Right cardiac atrium (tissue), 5 donors: ENCODE data around the gene FSTL4. TPM values are rescaled to one million over a fixed set of nuclear protein-coding genes. Genes with fewer than 3 reads are reported as not detected.

ENCODE experiments used
- ATAC-seq, 2 donors: fragments of 200-7000 bp; cut with Tn5 transposase; one replicate each; pipeline versions ENCODE4 v1.8.0 to v1.9.1; 2020; ENCODE audit warnings: moderate library complexity in 2 of 2, mild to moderate bottlenecking in 1 of 2
- DNase-seq, 3 donors: peaks; one replicate each; pipeline ENCODE4 v3.0.0-alpha.2; 2020
- H3K27ac ChIP-seq: one replicate; pipeline ENCODE4 v1.5.1; 2013; ENCODE audit warnings: mild to moderate bottlenecking, low read length, control low read depth, moderate library complexity
- H3K27me3 ChIP-seq: one replicate; pipeline ENCODE4 v1.6.1; 2013; ENCODE audit not compliant: control insufficient read depth, insufficient read depth
- H3K4me1 ChIP-seq: one replicate; pipeline ENCODE4 v1.6.1; 2013; ENCODE audit warnings: low read length; ENCODE audit not compliant: control insufficient read depth, insufficient read depth
- H3K4me3 ChIP-seq: one replicate; pipeline ENCODE4 v1.5.1; 2013; ENCODE audit warnings: low read length, control low read depth
- H3K9me3 ChIP-seq: one replicate; pipeline ENCODE4 v1.6.1; 2013; ENCODE audit warnings: low read length; ENCODE audit not compliant: control insufficient read depth
- WGBS: extraction: QIAGEN DNeasy Blood & Tissue Kit; methylation state at CpG from one replicate; pipeline ENCODE4 v1.1.7; 2013; 5-methylcytosine and 5-hydroxymethylcytosine counted together
- intact Hi-C, 4 donors: fragments of 100-400 bp; cut with DNase I; formaldehyde crosslinking; loops; one replicate each; pipeline versions ENCODE4 v1.11.0 to v1.14.0; 2022 to 2023
- polyA plus RNA-seq: library from polyadenylated mRNA; stranded (reverse); fragments of 200-250 nt; gene quantifications from one replicate; pipeline ENCODE4 v1.2.3, GENCODE V29; 2013
- total RNA-seq, 4 donors: library from RNA; stranded (reverse); fragmentation: NEBNext Ultra II Directional; extraction: Animal tissue kit (Norgen Biotek cat#: 25700); gene quantifications; one replicate each; pipeline ENCODE4 v1.2.1, GENCODE V29; 2021
- donor health status: healthy with polysubstance abuse.
- donor health status: DM: no; HTN: yes; CAD: no.
- donor health status: DM: no; HTN: no; CAD: no.
- donor health status: DM: no; HTN: yes; CAD: no; lungs with severe emphysema.
- donor health status: DM: yes; HTN: yes; CAD: no.

The FSTL4 gene
- total and polyA plus RNA-seq, 5 donors: not detected

DNA sequence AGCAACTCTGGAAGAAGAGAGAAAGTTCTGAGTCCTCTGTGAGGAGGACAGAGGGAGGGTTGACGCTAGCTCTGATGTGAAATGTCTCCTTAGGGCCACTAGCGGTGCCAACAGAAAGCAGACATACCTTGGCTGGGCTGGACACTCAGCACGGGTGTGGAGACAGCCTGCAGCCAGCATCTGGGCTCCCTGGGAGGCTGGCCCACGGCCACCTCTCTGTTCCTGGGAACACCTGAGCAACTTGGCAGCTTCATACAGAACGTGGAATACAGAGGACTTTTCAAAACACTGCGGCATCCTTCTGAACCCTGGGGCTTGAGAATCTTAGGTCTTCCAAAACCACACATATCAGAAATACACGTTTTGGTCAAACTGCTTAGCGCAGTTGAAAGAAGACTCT is 269.1 kb downstream of the FSTL4 start:
- Histone ChIP-seq H3K9me3 (no peaks in the 10 kb centered on the region), H3K27ac (no peak overlapping the region), H3K4me1 (no peaks in the 10 kb centered on the region), H3K4me3 (no peak overlapping the region), H3K27me3 (no peaks in the 10 kb centered on the region)
- intact Hi-C loops: no loop called here
- DNase-seq (no peak), ATAC-seq (no peak)
- WGBS: 83% methylated on average over 8 of the region's 8 CpGs

DNA sequence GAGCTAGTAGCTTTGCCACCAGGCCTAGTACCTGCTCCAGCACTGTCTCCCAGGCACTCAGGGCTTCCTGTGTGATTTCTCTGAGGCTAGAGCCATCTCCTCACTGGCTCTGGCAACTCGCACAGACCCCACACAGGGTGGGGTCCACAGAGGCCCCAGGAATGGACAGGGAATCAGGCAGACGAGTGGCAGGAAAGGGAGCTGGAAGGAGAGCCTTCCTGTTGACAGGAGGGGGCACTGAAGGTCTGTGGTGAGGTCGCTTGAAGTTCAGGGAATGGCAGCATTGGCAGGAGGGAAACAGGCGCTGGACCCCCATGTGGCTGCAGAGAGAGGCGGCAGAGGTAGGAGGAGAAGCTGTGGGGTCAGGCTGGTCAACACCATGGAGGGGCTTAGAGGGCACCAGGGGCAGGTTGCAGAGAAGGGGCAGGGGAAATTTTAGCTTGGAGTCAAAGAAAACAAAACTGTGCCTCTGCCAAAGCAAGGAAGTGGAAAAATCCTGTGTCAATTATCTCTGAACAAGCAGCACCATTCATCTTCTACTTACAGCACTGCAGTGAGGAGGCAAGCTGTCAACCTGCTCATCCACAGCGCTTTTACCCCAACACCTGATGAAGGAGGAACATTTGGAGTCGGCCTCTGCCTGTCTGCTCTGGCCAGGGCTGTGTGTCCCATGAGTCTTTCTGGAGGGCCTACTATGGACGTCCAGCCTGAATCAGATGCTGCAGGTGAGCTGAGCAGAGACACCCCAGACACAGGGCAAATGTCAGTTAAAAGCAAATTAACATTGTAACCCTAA is 270.2 kb downstream of the FSTL4 start:
- H3K27ac ChIP-seq: no peak overlapping the region
- WGBS: 59% methylated on average over 8 of the region's 8 CpGs
- H3K9me3 ChIP-seq: no peaks in the 10 kb centered on the region
- intact Hi-C loops: no loop called here
- no peak overlapping the region for H3K4me3 ChIP-seq
- H3K27me3 ChIP-seq: no peaks in the 10 kb centered on the region
- H3K4me1 ChIP-seq: no peaks in the 10 kb centered on the region
- no peak for DNase-seq
- no peak for ATAC-seq

DNA sequence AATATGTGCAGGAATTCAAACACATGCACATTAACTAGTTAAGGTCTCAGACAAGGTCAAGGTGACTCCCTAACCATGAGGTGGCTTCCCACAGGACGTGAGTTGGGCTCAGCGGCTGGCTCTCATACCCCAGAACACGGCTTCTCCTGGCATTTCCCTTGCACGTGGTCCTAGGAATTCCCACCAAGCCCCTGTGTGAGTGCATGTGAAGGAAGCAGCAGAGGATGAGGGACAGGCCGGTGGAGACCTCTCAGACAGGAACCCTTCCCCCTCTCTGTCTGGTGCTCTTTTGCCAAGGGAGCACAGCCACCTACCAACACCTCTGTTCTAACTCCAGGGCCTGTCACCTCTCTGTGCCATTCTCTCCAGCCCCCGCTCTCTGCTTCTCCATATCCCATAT is 271.0 kb downstream of the FSTL4 start:
- 68% methylated on average over 6 of the region's 6 CpGs for WGBS
- no peaks in the 10 kb centered on the region for H3K9me3 ChIP-seq

DNA sequence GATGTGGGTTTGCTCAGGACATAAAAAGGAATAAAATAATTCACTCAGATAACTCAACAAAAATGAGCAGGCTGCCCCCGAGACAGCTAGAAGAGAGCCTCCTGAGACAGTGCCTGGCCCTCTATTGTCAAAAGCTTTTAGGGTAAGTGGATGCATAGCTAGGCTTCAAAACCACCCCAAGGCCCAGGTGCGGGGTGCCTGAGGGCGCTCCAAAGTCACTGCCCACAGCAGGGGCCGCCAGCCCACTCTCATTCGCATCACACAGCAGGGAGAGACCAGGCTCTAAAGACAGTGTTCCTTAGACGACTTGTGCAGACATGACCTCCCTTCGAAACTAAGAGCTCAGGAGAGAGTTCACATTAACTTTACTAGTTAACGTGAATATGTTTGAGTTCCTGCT is 271.5 kb downstream of the FSTL4 start:
- DNase-seq (no peak), ATAC-seq (no peak)
- Histone ChIP-seq H3K27ac (no peak overlapping the region), H3K27me3 (no peaks in the 10 kb centered on the region), H3K4me1 (no peaks in the 10 kb centered on the region), H3K4me3 (no peak overlapping the region), H3K9me3 (no peaks in the 10 kb centered on the region)
- 81% methylated on average over 8 of the region's 8 CpGs for WGBS
- intact Hi-C loops: no loop called here

More for the DNA sequence above, 271.0 kb downstream of the FSTL4 start:
- H3K4me1 ChIP-seq: no peaks in the 10 kb centered on the region
- ATAC-seq (no peak), DNase-seq (no peak)
- no peak overlapping the region for H3K27ac ChIP-seq
- no peak overlapping the region for H3K4me3 ChIP-seq
- no peaks in the 10 kb centered on the region for H3K27me3 ChIP-seq
- intact Hi-C loops: no loop called here

DNA sequence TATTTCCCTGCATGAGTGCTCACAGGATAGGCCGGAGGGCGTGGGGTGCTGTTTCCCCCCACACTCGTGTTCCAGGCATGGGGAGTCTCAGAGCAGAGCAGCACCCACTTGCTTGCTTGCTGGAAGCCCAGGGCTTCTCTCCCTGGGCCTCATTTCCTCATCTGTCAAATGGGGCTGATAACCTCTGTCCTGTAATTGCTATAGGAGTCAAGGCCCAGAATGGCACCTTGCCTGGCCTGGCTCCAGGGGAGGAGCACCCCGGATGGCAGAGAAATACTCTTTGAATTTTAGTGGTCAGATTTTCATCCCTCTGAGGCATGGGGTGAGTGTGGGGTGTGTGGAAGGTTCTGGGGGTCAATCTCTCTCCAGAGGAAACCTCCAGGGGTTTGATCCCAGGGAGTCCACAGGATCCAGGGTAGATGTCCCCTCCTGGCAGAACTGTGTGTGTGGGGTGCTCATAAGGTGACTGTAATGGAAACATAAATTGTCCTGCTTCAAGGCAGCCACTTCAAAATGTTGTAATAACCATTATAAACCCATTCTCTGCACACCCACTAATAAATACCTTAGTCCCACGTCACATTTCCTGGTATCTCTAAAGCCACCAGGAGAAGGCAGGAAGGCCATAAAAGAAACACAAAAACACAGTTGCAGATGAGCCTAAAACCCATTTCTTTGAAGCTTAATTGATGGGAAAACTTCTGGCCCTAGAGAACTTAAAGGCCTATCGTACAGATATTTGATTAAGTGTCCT is 272.2 kb downstream of the FSTL4 start:
- Histone ChIP-seq H3K27me3 (no peaks in the 10 kb centered on the region), H3K9me3 (no peaks in the 10 kb centered on the region), H3K4me1 (no peaks in the 10 kb centered on the region), H3K27ac (no peak overlapping the region), H3K4me3 (no peak overlapping the region)
- no peak for ATAC-seq
- WGBS: 82% methylated on average over 6 of the region's 6 CpGs
- intact Hi-C loops: no loop called here
- no peak for DNase-seq

DNA sequence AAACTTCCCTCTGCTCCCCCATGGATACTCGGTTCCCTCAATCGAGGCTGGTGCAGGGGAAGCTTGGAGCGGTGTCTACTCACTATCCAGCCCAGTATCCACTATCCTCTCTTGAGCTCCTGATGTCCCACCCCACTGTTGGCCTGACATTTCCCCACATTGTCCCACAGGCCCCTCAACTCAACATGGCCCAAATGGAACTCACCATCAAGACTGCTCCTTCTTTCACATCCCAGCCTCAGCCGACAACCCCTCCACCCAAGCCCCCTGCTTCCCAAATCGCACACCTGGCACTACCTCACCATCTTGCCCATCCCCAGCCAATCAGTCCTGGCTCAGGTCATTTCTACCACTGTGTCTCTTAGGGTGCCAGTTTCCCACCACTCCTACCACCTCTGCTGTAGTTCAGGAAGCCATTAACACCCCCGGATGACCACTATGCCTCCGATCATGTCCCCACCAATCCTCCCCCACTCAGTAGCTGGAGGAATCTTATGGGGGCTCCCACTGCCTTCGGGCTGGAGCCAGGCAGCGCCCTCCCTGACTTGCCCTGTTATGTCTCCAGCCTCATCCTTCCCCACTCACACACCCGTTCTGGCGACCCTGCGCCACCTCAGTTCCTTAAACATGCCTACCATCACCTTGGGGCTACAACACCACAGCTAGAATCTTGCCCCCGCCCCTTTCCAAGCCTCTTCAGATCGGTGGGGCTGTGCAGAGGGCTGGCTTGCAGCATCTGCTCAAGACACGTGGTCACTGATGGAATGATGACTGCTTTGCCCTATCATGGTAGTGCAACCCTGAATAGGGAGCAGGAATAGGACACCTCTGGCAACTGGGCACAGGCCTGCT is 273.6 kb downstream of the FSTL4 start:
- ATAC-seq (no peak), DNase-seq (no peak)
- Histone ChIP-seq H3K27me3 (no peaks in the 10 kb centered on the region), H3K27ac (no peak overlapping the region), H3K9me3 (no peaks in the 10 kb centered on the region), H3K4me1 (no peaks in the 10 kb centered on the region), H3K4me3 (no peak overlapping the region)
- 89% methylated on average over 15 of the region's 15 CpGs for WGBS
- intact Hi-C loops: no loop called here

DNA sequence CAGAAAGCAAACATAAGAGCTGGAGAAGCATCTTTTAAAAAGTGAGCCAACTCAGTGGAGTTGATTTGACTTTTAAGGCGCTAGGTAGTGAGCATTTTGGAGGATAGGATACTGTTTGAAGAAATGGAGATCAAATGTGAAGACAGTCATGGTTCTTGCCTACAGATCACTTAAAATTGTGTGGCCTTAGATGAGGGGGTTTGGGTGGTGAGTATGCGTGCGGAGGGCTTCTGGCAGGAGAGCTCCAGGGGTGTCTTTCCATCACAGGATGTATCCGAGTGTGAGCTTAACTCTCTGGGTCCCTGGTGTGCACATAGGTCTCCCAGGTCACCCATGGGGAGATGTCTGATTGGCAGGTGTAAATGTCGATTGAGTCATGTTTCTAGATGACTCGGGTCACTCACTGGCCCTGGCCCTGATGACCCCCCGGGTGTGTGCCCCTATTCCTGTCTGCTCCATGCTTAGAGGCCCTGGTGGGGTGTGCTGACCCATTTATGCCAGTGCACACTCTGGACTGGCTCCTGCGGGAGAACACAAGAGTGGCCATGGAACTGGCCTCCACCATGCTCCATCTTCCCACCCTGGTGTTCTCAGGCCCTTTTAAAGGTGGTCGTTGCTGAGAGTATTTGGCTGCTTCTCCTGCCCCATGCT is 274.4 kb downstream of the FSTL4 start:
- Histone ChIP-seq H3K27ac (no peak overlapping the region), H3K9me3 (no peaks in the 10 kb centered on the region), H3K4me3 (no peak overlapping the region), H3K27me3 (no peaks in the 10 kb centered on the region), H3K4me1 (no peaks in the 10 kb centered on the region)
- WGBS: 88% methylated on average over 9 of the region's 9 CpGs
- no peak for DNase-seq
- no peak for ATAC-seq
- intact Hi-C loops: no loop called here

DNA sequence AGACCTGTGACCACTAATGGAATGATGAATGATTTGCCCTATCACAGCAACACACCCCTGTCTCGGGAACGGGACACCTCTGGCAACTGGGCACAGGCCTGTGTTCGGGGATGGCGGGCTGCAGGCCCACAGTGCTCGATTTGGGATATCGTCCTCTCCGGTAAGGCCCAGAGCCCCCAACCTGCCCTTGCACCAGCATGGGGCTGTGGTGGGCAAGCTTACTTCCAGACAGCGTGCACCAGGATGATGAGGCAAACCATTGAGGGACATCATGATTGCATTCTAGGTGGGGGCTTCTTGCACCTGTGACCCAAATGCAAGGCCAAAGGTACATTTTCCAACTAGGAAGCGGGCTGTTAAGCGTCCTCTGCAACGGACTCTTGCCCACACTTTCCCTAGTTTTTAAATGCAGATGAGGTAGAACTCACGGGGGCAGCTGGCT is 275.4 kb downstream of the FSTL4 start:
- no peak for DNase-seq
- H3K9me3 ChIP-seq: no peaks in the 10 kb centered on the region
- 94% methylated on average over 12 of the region's 12 CpGs for WGBS
- intact Hi-C loops: no loop called here
- H3K27me3 ChIP-seq: no peaks in the 10 kb centered on the region
- no peak for ATAC-seq
- H3K4me1 ChIP-seq: no peaks in the 10 kb centered on the region
- no peak overlapping the region for H3K27ac ChIP-seq
- H3K4me3 ChIP-seq: no peak overlapping the region

DNA sequence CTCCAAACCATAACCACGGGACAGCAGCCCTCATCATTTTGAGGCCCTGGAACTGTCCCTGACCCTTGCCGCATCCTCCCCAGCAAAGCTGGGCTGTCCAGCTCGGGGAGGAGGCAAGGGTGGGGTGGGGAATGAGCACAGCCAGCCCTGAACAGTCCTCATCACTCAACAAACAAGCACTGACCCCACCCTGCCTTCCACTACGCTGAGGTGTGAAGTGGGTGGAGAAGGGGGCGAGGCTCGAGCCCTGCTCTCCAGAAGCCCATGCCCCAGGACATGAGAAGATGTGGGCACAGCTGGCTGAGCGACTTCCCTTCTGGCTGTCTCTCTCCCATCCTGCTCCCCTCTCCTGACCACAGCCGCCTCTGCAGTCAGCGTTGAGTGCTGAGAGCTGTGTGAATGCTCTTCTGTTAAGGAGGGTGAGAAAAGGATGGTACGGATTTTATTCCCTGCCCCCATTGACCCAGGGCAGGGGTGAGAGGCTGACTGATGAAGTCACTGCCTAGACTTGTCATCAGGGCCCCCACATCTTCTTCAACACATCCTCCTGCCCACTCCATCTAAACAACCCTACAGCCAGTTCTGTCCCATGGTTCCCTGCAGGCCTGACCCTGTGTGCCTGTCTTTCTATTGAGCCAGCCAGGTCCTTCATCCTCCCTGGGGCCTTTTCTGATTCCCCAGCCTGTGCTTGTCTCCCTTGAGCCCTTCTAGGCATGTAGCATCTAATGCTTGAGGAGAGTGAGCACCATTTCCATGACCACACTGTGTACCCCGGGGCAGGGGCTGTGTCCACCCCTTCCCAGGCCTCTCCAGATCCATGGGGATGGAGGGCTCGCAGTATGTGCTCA is 276.0 kb downstream of the FSTL4 start:
- 42% methylated on average over 12 of the region's 12 CpGs for WGBS
- intact Hi-C loops: no loop called here
- H3K4me3 ChIP-seq: no peak overlapping the region

More for the DNA sequence above, 276.0 kb downstream of the FSTL4 start:
- H3K4me1 ChIP-seq: no peaks in the 10 kb centered on the region
- H3K27ac ChIP-seq: no peak overlapping the region
- H3K27me3 ChIP-seq: no peaks in the 10 kb centered on the region
- H3K9me3 ChIP-seq: no peaks in the 10 kb centered on the region
- DNase-seq: no peak
- ATAC-seq: no peak
